Spinal cord (tissue), 10 donors: ENCODE data around the gene CCDC28B. TPM values are rescaled to one million over a fixed set of nuclear protein-coding genes. Genes with fewer than 3 reads are reported as not detected.
A peak's percentile ranks its signal among the peaks of the same experiment; 100 is the strongest.
"Not testable (repeated sequence)": the region's sequence is repeated elsewhere in the genome, so short reads cannot be mapped to it uniquely, and the experiment has no call there.

Source experiments
- DNase-seq, 6 donors: peaks; one replicate each; pipeline versions ENCODE4 v3.0.0 to v3.0.0-alpha.2; 2013 to 2015; ENCODE audit warnings: low spot score in 6 of 6, low read depth in 4 of 6
- H3K27ac ChIP-seq: one replicate; pipeline ENCODE4 v1.5.1; 2013; ENCODE audit warnings: low read depth, low read length, control low read depth
- H3K27me3 ChIP-seq: one replicate; pipeline ENCODE4 v1.6.1; 2013; ENCODE audit warnings: low read length; ENCODE audit not compliant: control insufficient read depth, insufficient read depth
- H3K36me3 ChIP-seq: one replicate; pipeline ENCODE4 v1.6.1; 2013; ENCODE audit warnings: low read length; ENCODE audit not compliant: control insufficient read depth, insufficient read depth
- H3K4me1 ChIP-seq: one replicate; pipeline ENCODE4 v1.6.1; 2013; ENCODE audit warnings: low read length; ENCODE audit not compliant: control insufficient read depth, insufficient read depth
- H3K4me3 ChIP-seq: one replicate; pipeline ENCODE4 v1.5.1; 2013; ENCODE audit warnings: low read depth, low read length, control low read depth
- H3K9me3 ChIP-seq: one replicate; pipeline ENCODE4 v1.6.1; 2013; ENCODE audit warnings: low read length; ENCODE audit not compliant: control insufficient read depth, insufficient read depth
- WGBS: methylation state at CpG from one replicate; pipeline ENCODE4 v1.1.5; 2013; ENCODE audit warnings: missing lambda C conversion rate; ENCODE audit not compliant: insufficient coverage; 5-methylcytosine and 5-hydroxymethylcytosine counted together
- long read RNA-seq, 4 donors: transcript quantifications; one replicate each; lab custom pipeline, GENCODE V29; 2026
- polyA plus RNA-seq, 2 donors: library from polyadenylated mRNA; unstranded; fragments of 120-200 nt; gene quantifications; one replicate each; pipeline ENCODE4 v1.2.1, GENCODE V29; 2013; ENCODE audit not compliant: insufficient read length in 2 of 2
- total RNA-seq, 2 donors: library from RNA; depleted of rRNA in 1 of 2; stranded (reverse); fragments of 120-200 nt in 1 of 2; fragments of >200 nt in 1 of 2; gene quantifications; one replicate each; pipeline versions ENCODE4 v1.2.3 to v1.2.4, GENCODE V29; 2013 to 2014
- donor health status: healthy.

The CCDC28B gene
- 10 to 100 TPM; 23.6 to 56.4 TPM for total RNA-seq
- polyA plus RNA-seq = 10 to 100 TPM; 79.1 to 82.2 TPM
- long read RNA-seq, donor 1, transcript CCDC28B-201 (6 exons, 1,089 nt) = major isoform, 39 of 48 reads
- long read RNA-seq, donor 1, partial matches to known transcripts = 7 of 48 reads
- long read RNA-seq, donor 1, other reads (novel, unspliced or antisense) = 0 of 48 reads
- long read RNA-seq, donor 2, transcript CCDC28B-201 (6 exons, 1,089 nt) = major isoform, 10 of 20 reads
- long read RNA-seq, donor 2, partial matches to known transcripts = 9 of 20 reads
- long read RNA-seq, donor 2, other reads (novel, unspliced or antisense) = 0 of 20 reads
- long read RNA-seq, donor 3, transcript CCDC28B-201 (6 exons, 1,089 nt) = major isoform, 12 of 13 reads
- long read RNA-seq, donor 3, partial matches to known transcripts = 0 of 13 reads
- long read RNA-seq, donor 3, other reads (novel, unspliced or antisense) = 0 of 13 reads
- long read RNA-seq, donor 4, transcript CCDC28B-201 (6 exons, 1,089 nt) = major isoform, 15 of 27 reads
- long read RNA-seq, donor 4, partial matches to known transcripts = 11 of 27 reads
- long read RNA-seq, donor 4, other reads (novel, unspliced or antisense) = 0 of 27 reads

GRCh38 chr1:32200226-32201010, at the start of gene CCDC28B:
CCDC28B (plus strand) TSS chr1:32200595; CDS start chr1:32201936, 1,341 bp downstream.
- Histone ChIP-seq H3K36me3 (peaks cover 54% of the 10 kb centered on the region), H3K9me3 (no peaks in the 10 kb centered on the region), H3K4me1 (peaks cover 52% of the 10 kb centered on the region), H3K4me3 (peak within 1 kb of the TSS; percentile 64), H3K27me3 (no peaks in the 10 kb centered on the region), H3K27ac (peak within 1 kb of the TSS; percentile 96)
- WGBS = 0% methylated on average over 22 of the region's 34 CpGs
- DNase-seq = peak in 5 of 6 donors; percentile 68 to 96 (median 77)

- Histone ChIP-seq H3K27ac (peak overlapping the region; percentile 52), H3K9me3 (peaks cover 2% of the 10 kb centered on the region), H3K4me3 (no peak overlapping the region), H3K4me1 (peaks cover 8% of the 10 kb centered on the region), H3K27me3 (no peaks in the 10 kb centered on the region), H3K36me3 (peaks cover 13% of the 10 kb centered on the region)
- WGBS = 94% methylated on average over 5 of the region's 9 CpGs
- no peak for DNase-seq
Measured at GRCh38 chr1:32150847-32151246, 49.5 kb upstream of the CCDC28B start.

GRCh38 chr1:32151319-32151787, 49.0 kb upstream of the CCDC28B start:
- H3K27ac ChIP-seq = peak overlapping the region; percentile 52
- H3K4me3 ChIP-seq = no peak overlapping the region
- H3K27me3 ChIP-seq = no peaks in the 10 kb centered on the region
- 32% methylated on average over 3 of the region's 5 CpGs for WGBS
- peaks cover 8% of the 10 kb centered on the region for H3K4me1 ChIP-seq
- peaks cover 2% of the 10 kb centered on the region for H3K9me3 ChIP-seq
- peak; percentile 31 to 89 (median 54) for DNase-seq
- peaks cover 15% of the 10 kb centered on the region for H3K36me3 ChIP-seq

GRCh38 chr1:32159189-32159588, 41.2 kb upstream of the CCDC28B start:
- Histone ChIP-seq H3K27ac (no peak overlapping the region), H3K4me3 (no peak overlapping the region), H3K9me3 (no peaks in the 10 kb centered on the region), H3K27me3 (no peaks in the 10 kb centered on the region), H3K4me1 (no peaks in the 10 kb centered on the region), H3K36me3 (peaks cover 57% of the 10 kb centered on the region)
- DNase-seq = no peak
- no CpG with 5 or more reads among the region's 3 CpGs for WGBS

- Histone ChIP-seq H3K36me3 (peaks cover 70% of the 10 kb centered on the region), H3K4me3 (no peak overlapping the region), H3K27ac (no peak overlapping the region), H3K27me3 (no peaks in the 10 kb centered on the region), H3K4me1 (no peaks in the 10 kb centered on the region), H3K9me3 (no peaks in the 10 kb centered on the region)
- no CpG with 5 or more reads among the region's 2 CpGs for WGBS
- DNase-seq = no peak
Measured at GRCh38 chr1:32163405-32163804, 37.0 kb upstream of the CCDC28B start.

GRCh38 chr1:32165633-32166032, 34.8 kb upstream of the CCDC28B start:
- not testable (repeated sequence) for H3K27me3 ChIP-seq, H3K4me1 ChIP-seq, H3K27ac ChIP-seq, H3K4me3 ChIP-seq, DNase-seq, H3K9me3 ChIP-seq
- WGBS = 100% methylated on average over 1 of the region's 10 CpGs
- H3K36me3 ChIP-seq = peaks cover 70% of the 10 kb centered on the region

- no CpG with 5 or more reads among the region's 4 CpGs for WGBS
- no peak for DNase-seq
- Histone ChIP-seq H3K27ac (no peak overlapping the region), H3K4me1 (no peaks in the 10 kb centered on the region), H3K9me3 (no peaks in the 10 kb centered on the region), H3K4me3 (no peak overlapping the region), H3K36me3 (peaks cover 63% of the 10 kb centered on the region), H3K27me3 (no peaks in the 10 kb centered on the region)
Measured at GRCh38 chr1:32170991-32171390, 29.4 kb upstream of the CCDC28B start.

GRCh38 chr1:32172621-32173245, 27.7 kb upstream of the CCDC28B start:
- H3K9me3 ChIP-seq = no peaks in the 10 kb centered on the region
- peaks cover 48% of the 10 kb centered on the region for H3K36me3 ChIP-seq
- no peak overlapping the region for H3K4me3 ChIP-seq
- no peaks in the 10 kb centered on the region for H3K4me1 ChIP-seq
- H3K27me3 ChIP-seq = no peaks in the 10 kb centered on the region
- no CpG with 5 or more reads among the region's 1 CpG for WGBS
- no peak for DNase-seq
- no peak overlapping the region for H3K27ac ChIP-seq
